GM19035 (cell line): ENCODE data around the gene ESAM.

Experiments used
- ATAC-seq: cut with Tn5 transposase; IDR thresholded peaks from one replicate; pipeline ENCODE4 v1.9.1; 2021; ENCODE audit not compliant: unreplicated experiment

ESAM gene

GRCh38 chr11:124762105-124762623 is at the start of gene ESAM:
Gene ESAM (minus strand): TSS chr11:124762290. CDS start chr11:124762154, 136 bp downstream.
- peak; percentile 65 for ATAC-seq

GRCh38 chr11:124811399-124812125 is 49.5 kb upstream of the ESAM start:
- ATAC-seq: no peak

- ATAC-seq: no peak
Observed at GRCh38 chr11:124807660-124808270, 45.7 kb upstream of the ESAM start.

GRCh38 chr11:124807201-124807600 is 45.1 kb upstream of the ESAM start:
- no peak for ATAC-seq

GRCh38 chr11:124804884-124805283 is 42.8 kb upstream of the ESAM start:
- ATAC-seq: no peak

GRCh38 chr11:124801636-124802312 is 39.7 kb upstream of the ESAM start:
- no peak for ATAC-seq

- no peak for ATAC-seq
Observed at GRCh38 chr11:124801014-124801413, 38.9 kb upstream of the ESAM start.

- peak; percentile 93 for ATAC-seq
Observed at GRCh38 chr11:124800226-124800929, 38.3 kb upstream of the ESAM start, which contains the start of gene MSANTD2. Gene MSANTD2 (minus strand): TSS chr11:124800406. CDS start chr11:124800380, 26 bp downstream.

- peak; percentile 46 for ATAC-seq
Observed at GRCh38 chr11:124799348-124800225, 37.5 kb upstream of the ESAM start.

GRCh38 chr11:124798991-124799347 is 36.9 kb upstream of the ESAM start:
- ATAC-seq: no peak

GRCh38 chr11:124796312-124796711 is 34.2 kb upstream of the ESAM start:
- ATAC-seq: no peak

GRCh38 chr11:124793466-124794278 is 31.6 kb upstream of the ESAM start:
- ATAC-seq: peak; percentile 66

- peak; percentile 53 for ATAC-seq
Observed at GRCh38 chr11:124791626-124792341, 29.7 kb upstream of the ESAM start.

- ATAC-seq: no peak
Observed at GRCh38 chr11:124788521-124788920, 26.4 kb upstream of the ESAM start.

- no peak for ATAC-seq
Observed at GRCh38 chr11:124784051-124784450, 22.0 kb upstream of the ESAM start.

- no peak for ATAC-seq
Observed at GRCh38 chr11:124783002-124783401, 20.9 kb upstream of the ESAM start.

GRCh38 chr11:124779568-124779967 is 17.5 kb upstream of the ESAM start:
- ATAC-seq: no peak

- ATAC-seq: no peak
Observed at GRCh38 chr11:124778281-124778680, 16.2 kb upstream of the ESAM start.
